GM12878 (cell line): Measurements from ENCODE around the gene TESK2. TPM values are rescaled to one million over a fixed set of nuclear protein-coding genes. Genes with fewer than 3 reads are reported as not detected.

Source experiments
- ATAC-seq: fragments of 200-7000 bp; cut with Tn5 transposase; 3 replicates; pipeline ENCODE4 v1.9.1; 2020; ENCODE audit warnings: mild to moderate bottlenecking, moderate library complexity
- BruUV-seq: library from RNA; stranded (reverse); fragments of 400-500 nt; replicated peaks from 2 replicates; lab custom pipeline; 2021; lab: Mats Ljungman, UMichigan
- CTCF ChIA-PET: fragments of 300-600 bp; sonication (Branson Sonifier 250); formaldehyde crosslinking; extraction: SDS; loops from one replicate; lab custom pipeline; 2021; ENCODE audit warnings: inconsistent platforms; lab: Yijun Ruan, JAX
- POLR2A ChIA-PET: fragments of 350-600 bp; formaldehyde crosslinking; extraction: SDS; loops from one replicate; lab custom pipeline; 2021; ENCODE audit warnings: inconsistent platforms; lab: Charles Lee
- RAD21 ChIA-PET: fragments of 300-600 bp; sonication (Branson Sonifier 250); formaldehyde crosslinking; loops from one replicate; lab custom pipeline; 2023; ENCODE audit warnings: antibody characterized with exemption; ENCODE audit not compliant: unreplicated experiment; lab: Charles Lee
- SMC1A ChIA-PET: fragments of 300-600 bp; sonication (Branson Sonifier 250); formaldehyde crosslinking; loops from one replicate; lab custom pipeline; 2023; ENCODE audit not compliant: unreplicated experiment, uncharacterized antibody; lab: Charles Lee
- DNase-seq: peaks from one replicate; pipeline ENCODE4 v3.0.0-alpha.2; 2011; ENCODE audit warnings: low read depth, low spot score
- FAIRE-seq: peaks from 3 replicates; lab custom pipeline; 2011; peaks lifted over from hg19 to GRCh38; lab: Jason Lieb, UNC
- H2AFZ ChIP-seq: 2 replicates; pipeline ENCODE4 v1.6.0; 2011; ENCODE audit warnings: low read depth, low read length, control low read depth; ENCODE audit not compliant: control insufficient read depth
- H3K27ac ChIP-seq: 2 replicates; pipeline ENCODE4 v1.5.1; 2011; ENCODE audit warnings: control low read depth; ENCODE audit not compliant: control insufficient read depth, insufficient read depth
- H3K27me3 ChIP-seq, 2 experiments: replicated peaks in 1 of 2; 2 replicates each; pipeline versions ENCODE4 v1.6.0 to v1.6.1; 2011; ENCODE audit warnings: low read length in 1 of 2; ENCODE audit not compliant: control insufficient read depth in 2 of 2, insufficient read depth in 2 of 2
- H3K36me3 ChIP-seq, 2 experiments: 2 replicates each; pipeline ENCODE4 v1.5.1; 2011; ENCODE audit warnings: low read length in 1 of 2; ENCODE audit not compliant: control insufficient read depth in 2 of 2, insufficient read depth in 2 of 2
- H3K4me1 ChIP-seq: 2 replicates; pipeline ENCODE4 v1.6.1; 2011; ENCODE audit warnings: mild to moderate bottlenecking, low read length, moderate library complexity, mixed read lengths; ENCODE audit not compliant: control insufficient read depth, insufficient read depth
- H3K4me2 ChIP-seq: 2 replicates; pipeline ENCODE4 v1.6.0; 2011; ENCODE audit warnings: control low read depth; ENCODE audit not compliant: control insufficient read depth, insufficient read depth
- H3K4me3 ChIP-seq: fragments of 200-600 bp; sonication (generic); 2 replicates; pipeline ENCODE4 v1.5.1; 2016
- H3K79me2 ChIP-seq: 2 replicates; pipeline ENCODE4 v1.6.0; 2011; ENCODE audit warnings: low read length; ENCODE audit not compliant: control insufficient read depth, insufficient read depth
- H3K9ac ChIP-seq: 2 replicates; pipeline ENCODE4 v1.8.0; 2011; ENCODE audit warnings: low read length, control low read depth, mixed read lengths; ENCODE audit not compliant: control insufficient read depth, insufficient read depth
- H3K9me3 ChIP-seq: replicated peaks from 3 replicates; pipeline ENCODE4 v1.5.1; 2011; ENCODE audit warnings: mild to moderate bottlenecking, low read length; ENCODE audit not compliant: control insufficient read depth, insufficient read depth
- H4K20me1 ChIP-seq: 2 replicates; pipeline ENCODE4 v1.6.0; 2011; ENCODE audit not compliant: control insufficient read depth, insufficient read depth
- ATF2 ChIP-seq: IDR thresholded peaks from 2 replicates; pipeline ENCODE4 v1.6.1; 2012; ENCODE audit warnings: low read length, inconsistent platforms
- BCL3 ChIP-seq: IDR thresholded peaks from 2 replicates; pipeline ENCODE4 v1.6.1; 2011; ENCODE audit warnings: borderline replicate concordance, low read depth, mild to moderate bottlenecking, moderate library complexity, low read length; ENCODE audit not compliant: insufficient read depth, poor library complexity, severe bottlenecking
- BMI1 ChIP-seq: fragments of 450-650 bp; IDR thresholded peaks from 2 replicates; pipeline ENCODE4 v1.6.1; 2016; ENCODE audit warnings: mild to moderate bottlenecking, moderate library complexity, borderline replicate concordance
- BRCA1 ChIP-seq: IDR thresholded peaks from 2 replicates; pipeline ENCODE4 v1.6.1; 2011; ENCODE audit warnings: low read depth, low read length, improper control_type of control experiment
- CREM ChIP-seq: IDR thresholded peaks from 2 replicates; pipeline ENCODE4 v1.6.1; 2014; ENCODE audit warnings: antibody characterized with exemption, low read depth
- DPF2 ChIP-seq: fragments of 450-650 bp; IDR thresholded peaks from 2 replicates; pipeline ENCODE4 v1.6.1; 2017; ENCODE audit warnings: mild to moderate bottlenecking
- FOS ChIP-seq: IDR thresholded peaks from 3 replicates; pipeline ENCODE4 v1.6.1; 2011; ENCODE audit warnings: borderline replicate concordance; ENCODE audit not compliant: insufficient read length; ENCODE audit errors: extremely low read depth
- HCFC1 ChIP-seq: fragments of 150-350 bp; IDR thresholded peaks from 2 replicates; pipeline ENCODE4 v1.6.1; 2014; ENCODE audit warnings: low read length
- JUNB ChIP-seq: IDR thresholded peaks from 2 replicates; pipeline ENCODE4 v1.6.1; 2016; ENCODE audit warnings: antibody characterized with exemption, mild to moderate bottlenecking
- MAX ChIP-seq: IDR thresholded peaks from 2 replicates; pipeline ENCODE4 v1.6.1; 2012; ENCODE audit warnings: low read depth, low read length, improper control_type of control experiment
- MEF2A ChIP-seq: IDR thresholded peaks from 2 replicates; pipeline ENCODE4 v1.6.1; 2011; ENCODE audit warnings: low read depth, mild to moderate bottlenecking, low read length, moderate library complexity; ENCODE audit not compliant: insufficient read depth
- MEF2B ChIP-seq: fragments of 450-650 bp; IDR thresholded peaks from 2 replicates; pipeline ENCODE4 v1.6.1; 2018; ENCODE audit warnings: mild to moderate bottlenecking, moderate library complexity; ENCODE audit not compliant: partially characterized antibody, poor library complexity, severe bottlenecking
- MTA3 ChIP-seq: IDR thresholded peaks from 2 replicates; pipeline ENCODE4 v1.6.1; 2012; ENCODE audit warnings: low read length, inconsistent platforms, borderline replicate concordance
- NFIC ChIP-seq: IDR thresholded peaks from 2 replicates; pipeline ENCODE4 v1.6.1; 2012; ENCODE audit warnings: low read depth, mild to moderate bottlenecking, inconsistent platforms, low read length, moderate library complexity
- RB1 ChIP-seq: fragments of 450-650 bp; formaldehyde crosslinking; IDR thresholded peaks from 2 replicates; pipeline ENCODE4 v1.6.1; 2017; ENCODE audit warnings: mild to moderate bottlenecking, borderline replicate concordance
- RUNX3 ChIP-seq: IDR thresholded peaks from 2 replicates; pipeline ENCODE4 v1.6.1; 2012; ENCODE audit warnings: low read length, inconsistent platforms
- SMAD1 ChIP-seq: fragments of 450-650 bp; IDR thresholded peaks from 2 replicates; pipeline ENCODE4 v1.6.1; 2018; ENCODE audit warnings: mild to moderate bottlenecking, low read depth; ENCODE audit not compliant: partially characterized antibody
- SPI1 ChIP-seq: IDR thresholded peaks from 2 replicates; pipeline ENCODE4 v1.6.1; 2011; ENCODE audit warnings: low read depth, mild to moderate bottlenecking, low read length, moderate library complexity, borderline replicate concordance; ENCODE audit not compliant: insufficient read depth
- TCF3 ChIP-seq: IDR thresholded peaks from 2 replicates; pipeline ENCODE4 v1.6.1; 2012; ENCODE audit warnings: low read depth, mild to moderate bottlenecking, low read length, borderline replicate concordance; ENCODE audit not compliant: insufficient read depth
- ZSCAN29 ChIP-seq: fragments of 450-650 bp; IDR thresholded peaks from 2 replicates; pipeline ENCODE4 v1.6.1; 2017; ENCODE audit warnings: mild to moderate bottlenecking, moderate library complexity
- WGBS: methylation state at CpG from one replicate; pipeline ENCODE4 v1.1.6; 2016; ENCODE audit warnings: low lambda C conversion rate; ENCODE audit not compliant: insufficient replicate concordance, insufficient coverage; ENCODE audit errors: missing lambda C conversion rate; 5-methylcytosine and 5-hydroxymethylcytosine counted together
- in situ Hi-C: fragments of 300-500 bp; cut with MboI; formaldehyde crosslinking; loops from 9 replicates; pipeline ENCODE4 v1.14.3; 2018; ENCODE audit warnings: mixed read lengths
- intact Hi-C: fragments of 100-400 bp; cut with micrococcal nuclease; formaldehyde crosslinking; loops from one replicate; pipeline ENCODE4 v1.14.2; 2022; ENCODE audit not compliant: unreplicated experiment
- polyA plus RNA-seq, 11 experiments: library from polyadenylated mRNA; depleted of rRNA in 4 of 11; unstranded in 6 of 11; stranded (reverse) in 5 of 11; fragments of >200 nt; fragmentation: Nextera tagmentation in 4 of 11; fragmentation: Illumina TruSeq in 1 of 11; extraction: Ambion mirVana in 4 of 11; extraction: Trizol in 1 of 11; gene quantifications; 1 replicate in 1 of 11; 2 replicates in 10 of 11; pipeline versions ENCODE4 v1.2.1 to v1.2.3, GENCODE V29; 2011 to 2016; ENCODE audit warnings: inconsistent platforms in 2 of 11, missing spikeins in 2 of 11, low read depth in 1 of 11
- total RNA-seq, 4 experiments: library from RNA; depleted of rRNA in 3 of 4; stranded (reverse); fragments of >200 nt in 3 of 4; fragmentation: Illumina TruSeq in 1 of 4; extraction: Trizol in 1 of 4; gene quantifications; 2 replicates each; pipeline versions ENCODE4 v1.2.1 to v1.2.3, GENCODE V29; 2013 to 2021

Gene TESK2
- total and polyA plus RNA-seq, 10 of the 15 experiments (the other 5 are each of a cell fraction or from before 2014, with no cell fraction given): 2.2 to 10.0 (median 5.7) TPM

GRCh38 chr1:45503462-45504360, 12.7 kb upstream of the TESK2 start:
- H3K4me3 ChIP-seq: no peak overlapping the region
- TF ChIP-seq JUNB: peak; percentile 36; the same call in 1 of the 2 replicates
- TF ChIP-seq SMAD1: no peak
- no peak for TF ChIP-seq FOS
- 0 out of 2 replicates have a peak, but pooled peaks have one; percentile 27 for TF ChIP-seq DPF2
- TF ChIP-seq ATF2: 0 out of 2 replicates have a peak, but pooled peaks have one; percentile 22
- 0 out of 2 replicates have a peak, but pooled peaks have one; percentile 34 for TF ChIP-seq MEF2A
- TF ChIP-seq BMI1: no peak
- peak; percentile 91 for TF ChIP-seq RUNX3
- TF ChIP-seq BRCA1: no peak
- TF ChIP-seq ZSCAN29: peak; percentile 97
- TF ChIP-seq NFIC: 0 out of 2 replicates have a peak, but pooled peaks have one; percentile 18
- TF ChIP-seq BCL3: peak; percentile 49
- TF ChIP-seq HCFC1: no peak
- TF ChIP-seq RB1: no peak
- peak; percentile 24 for TF ChIP-seq MEF2B
- no peak for TF ChIP-seq TCF3
- TF ChIP-seq MAX: no peak
- peak; percentile 43; the same call in 1 of the 2 replicates for TF ChIP-seq MTA3
- TF ChIP-seq CREM: peak; percentile 23; the same call in 1 of the 2 replicates
- TF ChIP-seq SPI1: 0 out of 2 replicates have a peak, but pooled peaks have one; percentile 5

More at GRCh38 chr1:45503462-45504360, 12.7 kb upstream of the TESK2 start:
- Histone ChIP-seq H2AFZ (no peak overlapping the region), H3K27me3 (no peaks in the 10 kb centered on the region), H3K9ac (no peak overlapping the region), H3K4me2 (peak overlapping the region; percentile 21; the same call in 1 of the 2 replicates), H3K79me2 (peaks cover 9% of the 10 kb centered on the region), H3K27ac (peak overlapping the region; percentile 3; the same call in 1 of the 2 replicates), H4K20me1 (no peaks in the 10 kb centered on the region), H3K36me3 (peaks cover 0 to 6% of the 10 kb centered on the region in 2 experiments; a peak in 2 of 4 replicates), H3K9me3 (no peaks in the 10 kb centered on the region), H3K4me1 (peaks cover 15% of the 10 kb centered on the region)
- FAIRE-seq (peak; percentile 38), ATAC-seq (no peak), DNase-seq (no peak)
- POLR2A ChIA-PET: interaction anchor here (0.6 to 1.7 kb wide), 4 partner anchors 18 to 687 kb away, joined by 3 to 6 read pairs (median 4); partner anchors contain the start of gene PRDX1
- 56% methylated on average over 14 of the region's 14 CpGs for WGBS
- CTCF ChIA-PET: interaction anchor here (0.6 to 7.4 kb wide), 5 partner anchors 8 to 110 kb away, joined by 3 to 84 read pairs (median 5); no protein-coding TSS in a partner anchor
- intact Hi-C loops (loop anchor here (5.0 kb wide), 2 partner anchors 49 to 184 kb away; partner anchors contain the start of genes AKR1A1, GPBP1L1 and TMEM69), in situ Hi-C loops (no loop called here)
- RAD21 ChIA-PET: interaction anchor here (0.7 to 4.8 kb wide), 2 partner anchors 16 to 695 kb away, joined by 5 to 42 read pairs; partner anchors contain the start of genes BTBD19 and PRDX1
- SMC1A ChIA-PET: interaction anchor here (1.1 kb wide), 2 partner anchors 27 to 65 kb away, joined by 3 to 4 read pairs; no protein-coding TSS in a partner anchor
- BruUV-seq: no TSS peak
